K562 (cell line): Measurements from ENCODE around the gene TMC4. TPM values are rescaled to one million over a fixed set of nuclear protein-coding genes. Genes with fewer than 3 reads are reported as not detected.

Source experiments
- ATAC-seq: fragments of 200-7000 bp; cut with Tn5 transposase; 3 replicates; pipeline ENCODE4 v1.9.1; 2020; ENCODE audit warnings: moderate library complexity
- BruUV-seq: library from RNA; stranded (reverse); fragments of 400-500 nt; replicated peaks from 2 replicates; lab custom pipeline; 2021; lab: Mats Ljungman, UMichigan
- CTCF ChIA-PET: fragments of 300-600 bp; formaldehyde crosslinking; extraction: SDS; loops from one replicate; lab custom pipeline; 2021; ENCODE audit warnings: low intra/inter-chr PET ratio; lab: Yijun Ruan, JAX
- POLR2A ChIA-PET: fragments of 300-600, 350-650 bp; sonication (Branson Sonifier 250); formaldehyde crosslinking; extraction: SDS; loops from one replicate; lab custom pipeline; 2021; ENCODE audit warnings: antibody characterized with exemption, inconsistent platforms; lab: Yijun Ruan, JAX
- DNase-seq, 4 experiments: peaks; one replicate each; pipeline versions ENCODE4 v3.0.0 to v3.0.0-alpha.2; 2011 to 2018; ENCODE audit warnings: low spot score in 3 of 4, mixed read lengths in 3 of 4; ENCODE audit errors: extremely low read depth in 1 of 4
- FAIRE-seq: peaks from 2 replicates; lab custom pipeline; 2011; peaks lifted over from hg19 to GRCh38; lab: Jason Lieb, UNC
- H2AFZ ChIP-seq: 2 replicates; pipeline ENCODE4 v1.6.0; 2011; ENCODE audit warnings: low read depth, low read length, control low read depth, inconsistent platforms
- H3K27ac ChIP-seq: fragments of 200-600 bp; 3 replicates; pipeline ENCODE4 v1.8.0; 2011; ENCODE audit warnings: low read depth, mild to moderate bottlenecking, control low read depth, inconsistent platforms, low read length, moderate library complexity, mixed read lengths; ENCODE audit errors: extremely low read depth
- H3K27me3 ChIP-seq, 2 experiments: fragments of 300-600 bp in 1 of 2; 2 replicates in 1 of 2; 3 replicates in 1 of 2; pipeline versions ENCODE4 v1.6.0 to v1.8.0; 2011; ENCODE audit warnings: inconsistent platforms in 2 of 2, low read length in 2 of 2, mild to moderate bottlenecking in 1 of 2, mixed read lengths in 1 of 2, moderate library complexity in 1 of 2; ENCODE audit not compliant: control insufficient read depth in 2 of 2, insufficient read depth in 2 of 2
- H3K36me3 ChIP-seq: fragments of 300-600 bp; 3 replicates; pipeline ENCODE4 v1.8.0; 2011; ENCODE audit warnings: mild to moderate bottlenecking, low read length, inconsistent platforms; ENCODE audit not compliant: control insufficient read depth, insufficient read depth
- H3K4me1 ChIP-seq, 2 experiments: fragments of 200-600 bp in 1 of 2; replicated peaks in 1 of 2; 2 replicates in 1 of 2; 3 replicates in 1 of 2; pipeline versions ENCODE4 v1.5.1 to v1.8.0; 2011; ENCODE audit warnings: inconsistent platforms in 2 of 2, low read length in 2 of 2, mild to moderate bottlenecking in 1 of 2, mixed read lengths in 1 of 2, moderate library complexity in 1 of 2; ENCODE audit not compliant: control insufficient read depth in 2 of 2, insufficient read depth in 2 of 2
- H3K4me2 ChIP-seq: 2 replicates; pipeline ENCODE4 v1.6.1; 2011; ENCODE audit warnings: low read length, control low read depth, inconsistent platforms, mixed read lengths; ENCODE audit not compliant: insufficient read depth
- H3K4me3 ChIP-seq: fragments of 200-600 bp; sonication (generic), shearing (Covaris generic); 2 replicates; pipeline ENCODE4 v1.5.1; 2016; ENCODE audit warnings: control low read depth, inconsistent platforms
- H3K79me2 ChIP-seq: fragments of 200-600 bp; 3 replicates; pipeline ENCODE4 v1.8.0; 2011; ENCODE audit warnings: low read length, inconsistent platforms; ENCODE audit not compliant: control insufficient read depth, insufficient read depth
- H3K9ac ChIP-seq, 2 experiments: 2 replicates each; pipeline versions ENCODE4 v1.6.0 to v1.6.1; 2011; ENCODE audit warnings: low read depth in 2 of 2, low read length in 2 of 2, control low read depth in 1 of 2, inconsistent platforms in 1 of 2, mild to moderate bottlenecking in 1 of 2, mixed read lengths in 1 of 2; ENCODE audit not compliant: insufficient read depth in 1 of 2
- H3K9me1 ChIP-seq: one replicate; pipeline ENCODE4 v1.6.0; 2011; ENCODE audit warnings: inconsistent platforms, mild to moderate bottlenecking, low read length, moderate library complexity; ENCODE audit not compliant: control insufficient read depth, insufficient read depth
- H3K9me3 ChIP-seq: replicated peaks from 2 replicates; pipeline ENCODE4 v1.5.1; 2011; ENCODE audit warnings: low read depth, low read length, inconsistent platforms; ENCODE audit not compliant: control insufficient read depth, insufficient read depth
- H4K20me1 ChIP-seq: replicated peaks from 2 replicates; pipeline ENCODE4 v1.6.1; 2011; ENCODE audit warnings: low read length, inconsistent platforms, mixed read lengths; ENCODE audit not compliant: control insufficient read depth, insufficient read depth
- CBFA2T3 ChIP-seq: fragments of 450-650 bp; IDR thresholded peaks from 2 replicates; pipeline ENCODE4 v1.6.1; 2017
- DDX20 ChIP-seq: fragments of 450-650 bp; IDR thresholded peaks from 2 replicates; pipeline ENCODE4 v1.6.1; 2016; ENCODE audit warnings: missing genetic modification characterization, low read depth, mild to moderate bottlenecking, missing compliant biosample characterization, moderate library complexity
- ETV6 ChIP-seq, 3 experiments: fragments of 150-350 bp in 1 of 3; sonication (generic) in 1 of 3; formaldehyde crosslinking in 1 of 3; IDR thresholded peaks; 2 replicates each; pipeline versions ENCODE4 v1.6.1 to v1.8.0; 2014 to 2022; ENCODE audit warnings: borderline replicate concordance in 2 of 3, low read depth in 2 of 3, antibody characterized with exemption in 1 of 3, low read length in 1 of 3, mild to moderate bottlenecking in 1 of 3, missing genetic modification reagents in 1 of 3
- HDAC3 ChIP-seq: fragments of 450-650 bp; IDR thresholded peaks from 2 replicates; pipeline ENCODE4 v1.6.1; 2018; ENCODE audit warnings: borderline replicate concordance, mild to moderate bottlenecking, moderate library complexity; ENCODE audit not compliant: partially characterized antibody
- LEF1 ChIP-seq: fragments of 450-650 bp; IDR thresholded peaks from 2 replicates; pipeline ENCODE4 v1.6.1; 2016; ENCODE audit warnings: mild to moderate bottlenecking
- MNT ChIP-seq, 2 experiments: fragments of 450-650 bp; conservative IDR thresholded peaks; 2 replicates each; pipeline ENCODE4 v1.6.1; 2017; ENCODE audit warnings: mild to moderate bottlenecking in 2 of 2, moderate library complexity in 2 of 2
- POLR2G ChIP-seq: fragments of 200-400 bp; formaldehyde crosslinking; IDR thresholded peaks from 2 replicates; pipeline ENCODE4 v1.6.1; 2017; ENCODE audit warnings: low read depth, mild to moderate bottlenecking, antibody characterized with exemption, low read length, moderate library complexity
- PTBP1 ChIP-seq: fragments of 200-400 bp; formaldehyde crosslinking; IDR thresholded peaks from 2 replicates; pipeline ENCODE4 v1.6.1; 2017; ENCODE audit warnings: low read depth, low read length
- RBFOX2 ChIP-seq: fragments of 200-400 bp; formaldehyde crosslinking; IDR thresholded peaks from 2 replicates; pipeline ENCODE4 v1.6.1; 2017; ENCODE audit warnings: low read depth, mild to moderate bottlenecking, low read length, moderate library complexity
- SMAD1 ChIP-seq: fragments of 150-350 bp; IDR thresholded peaks from 2 replicates; pipeline ENCODE4 v1.6.1; 2014; ENCODE audit warnings: low read length, low read depth; ENCODE audit not compliant: partially characterized antibody
- STAT5B ChIP-seq: fragments of 250-450 bp; sonication (Bioruptor Pico); IDR thresholded peaks from 2 replicates; pipeline ENCODE4 v1.8.0; 2021; ENCODE audit warnings: mild to moderate bottlenecking, inconsistent platforms
- TFAP4 ChIP-seq: sonication (generic); formaldehyde crosslinking; IDR thresholded peaks from 2 replicates; pipeline ENCODE4 v1.8.0; 2022; ENCODE audit warnings: missing genetic modification reagents, mild to moderate bottlenecking, moderate library complexity, borderline replicate concordance
- ZNF41 ChIP-seq: fragments of 250-450 bp; sonication (Bioruptor Pico); conservative IDR thresholded peaks from 2 replicates; pipeline ENCODE4 v1.4.0; 2020; ENCODE audit warnings: mild to moderate bottlenecking
- ZNF449 ChIP-seq: fragments of 250-450 bp; sonication (Bioruptor Pico); IDR thresholded peaks from 2 replicates; pipeline ENCODE4 v1.8.0; 2022; ENCODE audit warnings: moderate library complexity, mild to moderate bottlenecking, inconsistent platforms
- ZNF830 ChIP-seq: fragments of 250-450 bp; sonication (Bioruptor Pico); IDR thresholded peaks from 2 replicates; pipeline ENCODE4 v1.5.0; 2021; ENCODE audit warnings: mild to moderate bottlenecking
- WGBS: fragments of 100-300 bp; shearing (Covaris generic); methylation state at CpG from one replicate; pipeline ENCODE4 v1.1.6; 2016; ENCODE audit warnings: low coverage, mixed read lengths; ENCODE audit not compliant: insufficient coverage; ENCODE audit errors: missing lambda C conversion rate; 5-methylcytosine and 5-hydroxymethylcytosine counted together
- in situ Hi-C: fragments of 300-500 bp; cut with MboI; formaldehyde crosslinking; loops from 4 replicates; pipeline ENCODE4 v1.15.0; 2018; ENCODE audit warnings: inconsistent platforms, mixed read lengths
- intact Hi-C: fragments of 100-400 bp; cut with micrococcal nuclease; formaldehyde crosslinking; loops from 2 replicates; pipeline ENCODE4 v1.14.2; 2022
- polyA plus RNA-seq, 8 experiments: library from polyadenylated mRNA; depleted of rRNA in 4 of 8; stranded (reverse) in 5 of 8; unstranded in 3 of 8; fragments of >200 nt; fragmentation: Nextera tagmentation in 2 of 8; fragmentation: Illumina TruSeq in 1 of 8; extraction: Ambion mirVana in 2 of 8; extraction: Trizol in 1 of 8; gene quantifications; 2 replicates each; pipeline versions ENCODE4 v1.2.1 to v1.2.3, GENCODE V29; 2011 to 2014; ENCODE audit warnings: inconsistent platforms in 1 of 8, missing spikeins in 1 of 8
- total RNA-seq, 7 experiments: library from RNA; depleted of rRNA in 6 of 7; stranded (reverse); fragments of >200 nt in 6 of 7; fragmentation: Illumina TruSeq in 2 of 7; extraction: Trizol in 2 of 7; gene quantifications; 2 replicates each; pipeline versions ENCODE4 v1.2.1 to v1.2.3, GENCODE V29; 2011 to 2021; ENCODE audit warnings: low replicate concordance in 1 of 7

The TMC4 gene
- total and polyA plus RNA-seq, 9 of the 15 experiments (the other 6 are each of a cell fraction or from before 2014, with no cell fraction given), result 0.12 to 0.79 (median 0.36) TPM; not detected in 2

- TF ChIP-seq HDAC3, result no peak
- no peak for TF ChIP-seq POLR2G
- no peak for TF ChIP-seq ZNF830 (CRISPR knock-in tag)
- TF ChIP-seq LEF1, result peak; percentile 74
- TF ChIP-seq DDX20 (tag), result no peak
- TF ChIP-seq ZNF41 (CRISPR knock-in tag), result 0 out of 2 replicates have a peak, but pooled peaks have one; percentile 26
Measured at GRCh38 chr19:54188215-54188871, 15.4 kb upstream of the TMC4 start (continued).

GRCh38 chr19:54186934-54187381 lies 14.0 kb upstream of the TMC4 start:
- ChIA-PET POLR2A (interaction anchor here (0.8 to 2.0 kb wide), 2 partner anchors 14 to 23 kb away, joined by 3 to 8 read pairs; partner anchors contain the start of gene RPS9), CTCF (no interaction called here)
- FAIRE-seq (no peak), ATAC-seq (no peak), DNase-seq (peak in 3 of 4 experiments; percentile 39 to 47 (median 44))
- intact Hi-C loops (loop anchor here (5.0 kb wide), 1 partner anchor 45 kb away; no protein-coding TSS in a partner anchor), in situ Hi-C loops (no loop called here)
- WGBS, result 60% methylated on average over 11 of the region's 11 CpGs
- peaks cover 5% of the 10 kb centered on the region for H3K9me1 ChIP-seq
- no peaks in the 10 kb centered on the region for H3K27me3 ChIP-seq
- H3K9me3 ChIP-seq, result no peaks in the 10 kb centered on the region
- H3K36me3 ChIP-seq, result peaks cover 45% of the 10 kb centered on the region
- peak overlapping the region; percentile 67 for H3K4me2 ChIP-seq
- peaks cover 24 to 48% of the 10 kb centered on the region in 2 experiments for H3K4me1 ChIP-seq
- H4K20me1 ChIP-seq, result no peaks in the 10 kb centered on the region
- 0 out of 2 replicates have a peak overlapping the region, but pooled peaks have one; percentile 17 for H3K4me3 ChIP-seq
- peak overlapping the region; percentile 84 to 99 for H3K9ac ChIP-seq
- peaks cover 46% of the 10 kb centered on the region for H3K79me2 ChIP-seq
- no peak overlapping the region for H2AFZ ChIP-seq
- BruUV-seq, result no TSS peak
- H3K27ac ChIP-seq, result peak overlapping the region; percentile 100
- TF ChIP-seq ETV6 (IDR thresholded peaks at IDR 0.05; ENCODE audit: borderline replicate concordance in 1 of 2, low read depth in 2 of 2, low read length in 1 of 2), result no peak
- TF ChIP-seq ETV6 (CRISPR knock-in tag; IDR thresholded peaks at IDR 0.05; ENCODE audit: borderline replicate concordance), result no peak
- TF ChIP-seq POLR2G, result 0 out of 2 replicates have a peak, but pooled peaks have one; percentile 30
- peak; percentile 33; the same call in 1 of the 2 replicates for TF ChIP-seq RBFOX2
- TF ChIP-seq STAT5B, result no peak
- TF ChIP-seq TFAP4 (CRISPR knock-in tag), result peak; percentile 53; the same call in 1 of the 2 replicates
- no peak for TF ChIP-seq CBFA2T3
- no peak for TF ChIP-seq MNT (conservative IDR thresholded peaks at IDR 0.05)
- no peak for TF ChIP-seq ZNF449 (CRISPR knock-in tag)
- TF ChIP-seq SMAD1, result no peak
- no peak for TF ChIP-seq PTBP1
